ENCODE results near the gene VASN. TPM values are rescaled to one million over a fixed set of nuclear protein-coding genes. Genes with fewer than 3 reads are reported as not detected.
"Not testable (repeated sequence)": the region's sequence is repeated elsewhere in the genome, so short reads cannot be mapped to it uniquely, and the experiment has no call there.

Gene VASN
- polyA plus RNA-seq, 3 donors = 31.7 to 40.6 (median 32.9) TPM

DNA sequence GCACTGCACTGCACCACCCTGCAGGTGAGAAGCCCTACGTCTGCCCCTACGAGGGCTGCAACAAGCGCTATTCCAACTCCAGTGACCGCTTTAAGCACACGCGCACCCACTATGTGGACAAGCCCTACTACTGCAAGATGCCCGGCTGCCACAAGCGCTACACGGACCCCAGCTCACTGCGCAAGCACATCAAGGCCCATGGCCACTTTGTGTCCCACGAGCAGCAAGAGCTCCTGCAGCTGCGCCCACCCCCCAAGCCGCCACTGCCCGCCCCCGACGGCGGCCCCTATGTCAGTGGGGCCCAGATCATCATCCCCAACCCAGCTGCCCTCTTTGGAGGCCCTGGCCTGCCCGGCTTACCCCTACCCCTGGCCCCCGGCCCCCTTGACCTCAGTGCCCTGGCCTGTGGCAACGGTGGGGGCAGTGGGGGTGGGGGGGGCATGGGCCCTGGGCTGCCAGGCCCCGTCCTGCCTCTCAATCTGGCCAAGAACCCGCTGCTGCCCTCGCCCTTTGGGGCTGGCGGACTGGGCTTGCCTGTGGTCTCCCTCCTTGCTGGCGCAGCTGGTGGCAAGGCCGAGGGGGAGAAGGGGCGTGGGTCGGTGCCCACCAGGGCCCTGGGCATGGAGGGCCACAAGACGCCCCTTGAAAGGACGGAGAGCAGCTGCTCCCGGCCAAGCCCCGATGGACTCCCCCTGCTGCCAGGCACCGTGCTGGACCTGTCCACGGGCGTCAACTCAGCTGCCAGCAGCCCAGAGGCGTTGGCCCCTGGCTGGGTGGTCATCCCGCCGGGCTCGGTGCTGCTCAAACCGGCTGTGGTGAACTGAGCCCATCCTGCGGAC lies 34.7 kb upstream of the VASN start:
- no peak for DNase-seq (ENCODE audit: low read depth in 3 of 3, low spot score in 2 of 3)

DNA sequence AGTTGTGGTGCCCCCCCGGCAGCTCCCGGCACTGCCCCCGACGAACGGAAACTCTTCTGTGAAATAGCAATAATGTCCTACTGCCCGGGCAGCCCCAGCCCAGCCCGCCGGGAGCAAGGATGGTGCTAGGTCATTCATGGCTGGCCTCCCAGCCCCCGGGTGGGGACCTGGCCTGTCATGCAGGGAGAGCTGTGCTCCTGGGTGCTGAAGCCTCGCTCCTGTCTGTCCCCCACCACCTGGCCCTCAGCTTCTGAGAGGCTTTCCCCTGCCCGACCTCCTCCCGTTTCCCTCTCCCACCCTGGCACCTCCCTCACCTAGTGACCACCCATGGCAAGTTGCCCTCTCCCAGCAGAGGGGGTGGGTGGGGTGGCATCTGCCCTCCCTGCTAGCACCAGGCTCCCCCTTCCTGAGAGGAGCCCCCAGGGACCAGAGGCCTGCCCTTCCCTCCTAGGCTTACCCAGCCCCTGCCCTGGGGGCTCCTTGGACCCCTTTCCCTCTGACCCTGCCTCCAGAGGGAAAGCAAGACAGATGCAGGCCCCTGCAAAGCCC lies 34.0 kb upstream of the VASN start:
- no peak for DNase-seq (ENCODE audit: low read depth in 3 of 3, low spot score in 2 of 3)

GRCh38 chr16:4338125-4338582 lies 33.5 kb upstream of the VASN start:
- no peak for DNase-seq (ENCODE audit: low read depth in 3 of 3, low spot score in 2 of 3)

- DNase-seq (ENCODE audit: low read depth in 3 of 3, low spot score in 2 of 3) = no peak
These were observed 32.8 kb upstream of the VASN start for GRCh38 chr16:4338712-4339299.

- DNase-seq (ENCODE audit: low read depth in 3 of 3, low spot score in 2 of 3) = no peak
These were observed 32.2 kb upstream of the VASN start for GRCh38 chr16:4339455-4339854.

DNA sequence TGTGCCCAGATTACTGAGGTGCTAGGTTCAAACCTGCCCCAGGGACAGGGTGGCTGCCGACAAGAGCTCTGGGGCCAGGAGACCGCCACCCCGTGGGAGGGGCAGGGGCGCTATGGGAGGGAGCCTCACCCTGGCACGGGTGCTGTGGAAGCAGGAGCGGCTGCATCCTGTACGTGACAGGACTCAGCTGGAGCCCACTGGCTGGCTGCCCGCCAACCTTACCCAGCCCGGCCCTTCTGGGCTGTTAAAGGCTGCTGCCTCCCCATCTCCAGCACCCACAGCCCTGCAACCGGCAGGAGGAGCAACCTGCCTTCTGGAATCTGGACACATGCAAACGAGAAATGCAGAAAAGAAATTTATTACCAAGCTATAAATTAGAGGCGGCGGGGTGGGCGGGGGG lies 31.7 kb upstream of the VASN start:
- DNase-seq (ENCODE audit: low read depth in 3 of 3, low spot score in 2 of 3) = no peak

GRCh38 chr16:4340443-4340842 lies 31.2 kb upstream of the VASN start:
- no peak for DNase-seq (ENCODE audit: low read depth in 3 of 3, low spot score in 2 of 3)

- no peak for DNase-seq (ENCODE audit: low read depth in 3 of 3, low spot score in 2 of 3)
These were observed 30.4 kb upstream of the VASN start for GRCh38 chr16:4341250-4341649.

GRCh38 chr16:4342866-4343744 lies 28.5 kb upstream of the VASN start:
- DNase-seq (ENCODE audit: low read depth in 3 of 3, low spot score in 2 of 3) = no peak

DNA sequence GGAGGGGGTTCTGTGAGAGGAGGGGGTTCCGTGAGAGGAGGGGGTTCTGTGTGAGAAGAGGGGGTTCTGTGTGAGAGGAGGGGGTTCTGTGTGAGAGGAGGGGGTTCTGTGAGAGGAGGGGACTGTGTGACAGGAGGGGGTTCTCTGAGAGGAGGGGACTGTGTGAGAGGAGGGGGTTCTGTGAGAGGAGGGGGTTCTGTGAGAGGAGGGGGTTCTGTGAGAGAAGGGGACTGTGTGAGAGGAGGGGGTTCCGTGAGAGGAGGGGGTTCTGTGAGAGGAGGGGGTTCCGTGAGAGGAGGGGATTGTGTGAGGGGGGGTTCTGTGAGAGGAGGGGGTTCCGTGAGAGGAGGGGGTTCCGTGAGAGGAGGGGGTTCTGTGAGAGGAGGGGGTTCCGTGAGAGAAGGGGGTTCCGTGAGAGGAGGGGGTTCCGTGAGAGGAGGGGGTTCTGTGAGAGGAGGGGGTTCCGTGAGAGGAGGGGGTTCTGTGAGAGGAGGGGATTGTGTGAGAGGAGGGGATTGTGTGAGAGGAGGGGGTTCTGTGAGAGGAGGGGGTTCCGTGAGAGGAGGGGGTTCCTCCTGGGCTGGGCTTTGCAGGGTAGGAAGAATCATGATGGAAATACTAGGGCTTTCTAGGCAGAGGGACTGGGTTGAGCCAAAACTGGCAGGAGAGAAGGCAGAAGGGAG lies 27.2 kb upstream of the VASN start:
- DNase-seq (ENCODE audit: low read depth in 3 of 3, low spot score in 2 of 3) = not testable (repeated sequence)

DNA sequence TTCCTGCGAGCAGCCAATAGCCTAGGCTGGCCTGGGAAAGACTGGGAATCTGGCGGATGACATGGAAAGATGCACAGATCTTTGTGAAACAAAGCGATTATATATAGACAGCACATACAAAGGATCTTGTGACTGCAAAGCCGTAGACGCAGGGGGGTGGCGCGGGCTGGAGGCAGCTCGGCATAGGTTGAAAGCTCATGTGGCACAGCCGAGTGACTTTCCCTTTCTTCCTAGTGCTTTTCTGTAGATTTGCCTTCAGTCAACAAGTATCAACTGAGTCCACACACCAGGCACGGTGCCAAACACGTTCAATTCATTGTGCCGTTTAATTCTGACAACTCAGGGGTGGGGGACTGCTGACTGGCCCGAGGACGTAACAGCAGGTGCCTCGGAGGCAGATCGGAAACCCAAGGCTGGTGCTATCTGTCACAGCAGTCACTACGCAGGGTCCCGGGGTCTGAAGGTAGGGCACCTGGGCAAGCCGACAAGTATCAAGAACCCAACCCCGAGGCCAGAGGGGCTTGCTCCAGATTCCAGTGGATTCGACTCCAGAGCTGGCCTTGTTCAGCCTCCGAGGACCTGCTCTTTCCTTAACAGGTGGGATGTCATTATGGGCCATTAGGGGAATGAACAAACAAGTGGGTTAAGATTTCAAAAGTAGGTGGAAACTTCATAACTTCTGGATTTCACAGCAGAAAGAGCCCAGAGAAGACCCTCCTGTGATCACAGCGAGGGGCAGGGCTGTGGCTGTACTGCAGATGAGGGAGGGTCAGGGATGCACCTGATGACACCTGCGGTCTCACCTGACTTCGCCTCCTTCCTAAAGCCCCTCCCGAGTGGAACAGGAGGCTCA lies 26.4 kb upstream of the VASN start:
- no peak for DNase-seq (ENCODE audit: low read depth in 3 of 3, low spot score in 2 of 3)

GRCh38 chr16:4345836-4346781 lies 25.5 kb upstream of the VASN start:
- DNase-seq (ENCODE audit: low read depth in 3 of 3, low spot score in 2 of 3) = no peak

GRCh38 chr16:4347010-4347409 lies 24.6 kb upstream of the VASN start:
- DNase-seq (ENCODE audit: low read depth in 3 of 3, low spot score in 2 of 3) = no peak

DNA sequence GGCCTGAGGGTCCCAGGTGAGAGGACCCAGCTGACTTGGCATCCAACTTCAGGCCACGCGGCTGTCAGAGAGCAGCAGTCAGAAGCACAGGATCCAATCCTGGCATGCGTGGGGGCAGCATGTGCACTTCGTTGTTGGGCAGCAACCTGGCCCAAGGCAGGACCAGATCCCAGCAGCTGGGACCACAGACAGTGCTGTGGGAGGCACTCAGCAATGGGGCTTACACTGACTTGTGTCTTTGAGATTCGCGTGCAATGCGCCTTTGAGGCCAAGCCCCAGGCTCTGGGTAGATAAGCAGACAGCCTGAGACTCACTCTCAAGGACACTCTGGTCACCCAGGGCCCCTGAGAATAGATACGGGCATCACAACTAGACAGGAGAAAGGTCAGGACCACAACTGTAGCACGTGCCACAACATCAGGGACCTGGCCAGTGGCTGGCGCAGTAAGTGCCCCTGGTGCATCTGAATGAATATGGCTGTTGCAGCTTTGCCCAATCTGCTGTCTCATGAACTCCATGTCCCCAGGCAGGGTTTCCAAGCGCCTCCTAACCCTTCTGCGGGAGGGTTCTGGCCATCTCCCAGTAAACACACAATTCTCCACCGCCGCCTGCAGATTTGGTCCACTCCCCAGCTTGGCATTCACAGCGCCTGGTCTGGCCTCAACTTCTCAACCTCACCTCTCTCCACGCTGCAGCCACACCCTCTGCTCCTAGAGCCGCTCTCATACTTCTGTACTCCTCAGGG lies 23.7 kb upstream of the VASN start:
- no peak for DNase-seq (ENCODE audit: low read depth in 3 of 3, low spot score in 2 of 3)

GRCh38 chr16:4349332-4349731 lies 22.3 kb upstream of the VASN start:
- DNase-seq (ENCODE audit: low read depth in 3 of 3, low spot score in 2 of 3) = no peak

- DNase-seq (ENCODE audit: low read depth in 3 of 3, low spot score in 2 of 3) = no peak
These were observed 21.3 kb upstream of the VASN start for GRCh38 chr16:4350365-4350786.

DNA sequence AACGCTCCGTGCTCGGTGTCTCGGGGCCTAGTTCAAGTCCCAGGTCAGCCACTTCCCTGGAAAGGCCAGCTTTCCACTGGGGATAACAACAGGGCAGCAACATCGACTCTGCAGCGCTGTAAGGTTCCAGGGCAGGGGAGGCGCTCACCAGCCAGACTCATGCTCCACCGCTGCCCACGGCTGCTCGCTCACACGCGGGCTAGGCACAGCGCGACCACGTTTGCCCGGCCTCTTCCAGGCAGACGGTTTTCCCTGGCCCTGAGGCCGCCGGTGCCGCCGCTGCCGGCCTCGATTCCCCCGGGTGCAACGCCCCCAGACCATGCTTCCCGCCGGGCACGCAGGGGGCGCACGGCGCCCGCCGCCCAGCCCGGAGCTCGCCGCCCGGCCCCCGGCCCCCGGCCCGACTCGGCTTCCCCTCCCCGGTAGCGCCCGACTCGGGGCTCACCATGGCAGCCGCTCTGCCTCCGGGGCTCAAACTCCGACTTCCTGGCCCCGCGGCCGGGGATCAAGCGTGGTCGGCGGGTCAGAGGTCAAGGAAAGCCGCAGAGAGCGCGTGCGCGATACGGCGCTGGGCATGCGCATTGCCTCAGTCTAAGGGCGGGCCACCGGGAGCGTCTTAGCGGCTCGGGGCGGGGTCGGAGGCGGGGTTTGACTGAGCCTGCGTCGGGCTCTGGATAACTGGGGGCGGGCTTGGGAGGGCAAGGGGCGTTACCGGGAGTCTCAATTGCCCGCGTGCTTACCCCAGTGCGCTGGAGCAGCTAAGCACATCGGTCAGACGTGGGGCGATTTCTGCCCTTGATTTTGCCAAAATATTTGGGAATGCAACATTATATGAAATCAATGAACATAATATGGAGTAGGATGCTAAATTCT lies 20.6 kb upstream of the VASN start, which contains the start of gene PAM16:
Gene PAM16, minus strand, starts transcription at position 535 of the 873 bp plus-strand sequence. Its CDS starts 87 bp downstream, at position 448.
- peak in 2 of 3 donors; percentile 84 to 86 for DNase-seq (ENCODE audit: low read depth in 3 of 3, low spot score in 2 of 3)
